Measurements from ENCODE around the gene BHLHA15. TPM values are rescaled to one million over a fixed set of nuclear protein-coding genes. Genes with fewer than 3 reads are reported as not detected.

BHLHA15 gene
- total and polyA plus RNA-seq, 4 donors = 0.99 to 4.0 (median 2.8) TPM

- no peak overlapping the region for H3K4me3 ChIP-seq (ENCODE audit: low read depth, low read length)
- H3K27me3 ChIP-seq (ENCODE audit: control insufficient read depth, insufficient read depth, low read length) = no peaks in the 10 kb centered on the region
- DNase-seq (ENCODE audit: low read depth in 4 of 6, low spot score in 6 of 6) = no peak
- H3K9me3 ChIP-seq (ENCODE audit: control insufficient read depth, insufficient read depth, low read length) = no peaks in the 10 kb centered on the region
- WGBS (ENCODE audit: insufficient coverage) = 94% methylated on average over 21 of the region's 25 CpGs
- H3K36me3 ChIP-seq (ENCODE audit: control insufficient read depth, insufficient read depth, low read length) = peaks cover 96% of the 10 kb centered on the region
- H3K27ac ChIP-seq (ENCODE audit: low read depth, low read length) = no peak overlapping the region
- no peaks in the 10 kb centered on the region for H3K4me1 ChIP-seq (ENCODE audit: control insufficient read depth, insufficient read depth, low read length)
These were observed 20.4 kb downstream of the BHLHA15 start for GRCh38 chr7:98231493-98232262.

DNA sequence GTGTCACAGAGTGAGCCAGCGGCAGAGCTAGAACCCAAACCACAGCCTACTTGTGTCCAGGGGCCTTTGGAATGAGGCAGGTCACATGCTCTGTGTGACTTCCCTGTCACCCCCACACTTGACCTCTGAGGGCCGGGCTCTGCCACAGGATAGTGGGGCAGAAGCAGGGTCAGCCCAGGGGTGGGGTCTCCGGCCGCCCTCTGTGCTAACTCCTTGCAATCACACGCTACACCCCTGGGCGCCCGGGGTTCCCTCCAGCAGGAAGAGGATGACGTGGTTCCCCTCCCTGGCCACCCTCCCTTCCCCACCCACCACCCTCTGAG lies 21.0 kb downstream of the BHLHA15 start:
- H3K27ac ChIP-seq (ENCODE audit: low read depth, low read length) = no peak overlapping the region
- 94% methylated on average over 8 of the region's 8 CpGs for WGBS (ENCODE audit: insufficient coverage)

DNA sequence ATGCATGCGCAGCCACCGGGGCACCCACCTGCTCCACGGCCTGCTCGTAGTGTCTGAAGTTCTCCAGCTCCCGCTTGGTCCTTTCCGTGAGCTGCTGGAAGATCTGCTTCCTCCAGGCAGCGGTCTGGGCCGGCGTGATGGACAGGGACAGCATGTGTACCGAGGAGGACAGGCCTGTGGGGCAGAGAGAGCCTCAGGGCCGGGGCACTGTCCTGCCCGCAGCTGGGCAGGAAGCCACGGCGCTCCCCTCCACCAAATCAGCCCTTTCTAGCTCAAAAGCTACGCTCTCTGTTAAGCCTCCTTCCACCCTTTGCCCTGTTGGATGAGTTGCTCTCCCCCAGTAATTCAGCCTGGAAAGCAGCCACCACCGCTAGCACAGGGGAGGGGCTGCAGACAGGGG lies 21.6 kb downstream of the BHLHA15 start:
- 88% methylated on average over 13 of the region's 16 CpGs for WGBS (ENCODE audit: insufficient coverage)
- Histone ChIP-seq H3K27me3 (ENCODE audit: control insufficient read depth, insufficient read depth, low read length) (no peaks in the 10 kb centered on the region), H3K4me3 (ENCODE audit: low read depth, low read length) (no peak overlapping the region), H3K9me3 (ENCODE audit: control insufficient read depth, insufficient read depth, low read length) (no peaks in the 10 kb centered on the region), H3K4me1 (ENCODE audit: control insufficient read depth, insufficient read depth, low read length) (no peaks in the 10 kb centered on the region), H3K36me3 (ENCODE audit: control insufficient read depth, insufficient read depth, low read length) (peaks cover 96% of the 10 kb centered on the region), H3K27ac (ENCODE audit: low read depth, low read length) (no peak overlapping the region)
- no peak for DNase-seq (ENCODE audit: low read depth in 4 of 6, low spot score in 6 of 6)

More for the DNA sequence above, 21.0 kb downstream of the BHLHA15 start:
- no peak for DNase-seq (ENCODE audit: low read depth in 4 of 6, low spot score in 6 of 6)
- no peak overlapping the region for H3K4me3 ChIP-seq (ENCODE audit: low read depth, low read length)
- H3K27me3 ChIP-seq (ENCODE audit: control insufficient read depth, insufficient read depth, low read length) = no peaks in the 10 kb centered on the region
- H3K9me3 ChIP-seq (ENCODE audit: control insufficient read depth, insufficient read depth, low read length) = no peaks in the 10 kb centered on the region
- peaks cover 96% of the 10 kb centered on the region for H3K36me3 ChIP-seq (ENCODE audit: control insufficient read depth, insufficient read depth, low read length)
- no peaks in the 10 kb centered on the region for H3K4me1 ChIP-seq (ENCODE audit: control insufficient read depth, insufficient read depth, low read length)

DNA sequence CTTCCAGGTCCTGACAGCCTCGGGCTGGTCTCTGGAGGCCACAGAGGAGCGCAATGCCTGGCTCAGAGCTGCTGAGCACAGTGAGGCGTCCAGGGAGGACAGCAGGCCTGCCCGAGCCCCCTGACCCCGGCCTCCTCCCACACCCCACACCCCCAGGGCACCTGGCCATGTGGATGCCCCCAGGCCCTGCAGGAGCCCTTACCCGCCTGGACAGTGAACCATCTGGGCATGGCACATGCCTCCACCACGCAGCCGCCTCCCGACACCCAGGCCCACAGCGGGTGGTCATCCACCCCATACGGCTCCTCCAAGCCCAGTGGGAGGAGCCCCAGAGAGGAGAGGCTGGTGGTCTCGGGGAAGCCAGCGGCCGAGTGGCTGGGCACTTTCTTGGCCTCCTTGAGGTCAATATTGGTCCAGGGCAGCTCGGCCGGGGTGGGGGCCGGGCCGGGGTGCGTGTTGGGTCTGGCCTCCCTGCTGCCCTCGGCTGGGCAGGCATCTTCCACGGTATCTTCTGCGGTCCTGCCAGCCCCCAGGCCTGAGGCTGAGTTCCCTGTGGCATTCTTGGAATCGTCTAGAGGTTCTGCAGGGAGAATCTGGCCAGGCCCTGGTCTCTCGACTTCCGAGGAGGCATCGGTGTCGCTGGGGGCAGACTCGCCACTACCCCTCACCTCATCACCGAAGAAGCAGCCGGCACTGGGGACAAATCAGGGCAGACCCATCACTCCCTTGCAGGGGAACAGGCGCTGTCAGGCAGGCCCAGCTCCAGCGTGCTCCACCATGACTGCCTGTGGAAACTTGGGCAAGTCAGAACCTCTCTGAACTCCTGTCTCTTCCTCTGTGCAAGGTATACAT lies 22.2 kb downstream of the BHLHA15 start:
- Histone ChIP-seq H3K27ac (ENCODE audit: low read depth, low read length) (no peak overlapping the region), H3K4me1 (ENCODE audit: control insufficient read depth, insufficient read depth, low read length) (no peaks in the 10 kb centered on the region), H3K4me3 (ENCODE audit: low read depth, low read length) (no peak overlapping the region), H3K36me3 (ENCODE audit: control insufficient read depth, insufficient read depth, low read length) (peaks cover 96% of the 10 kb centered on the region), H3K27me3 (ENCODE audit: control insufficient read depth, insufficient read depth, low read length) (no peaks in the 10 kb centered on the region), H3K9me3 (ENCODE audit: control insufficient read depth, insufficient read depth, low read length) (no peaks in the 10 kb centered on the region)
- WGBS (ENCODE audit: insufficient coverage) = 87% methylated on average over 30 of the region's 32 CpGs
- DNase-seq (ENCODE audit: low read depth in 4 of 6, low spot score in 6 of 6) = no peak

- Histone ChIP-seq H3K9me3 (ENCODE audit: control insufficient read depth, insufficient read depth, low read length) (no peaks in the 10 kb centered on the region), H3K27ac (ENCODE audit: low read depth, low read length) (no peak overlapping the region), H3K27me3 (ENCODE audit: control insufficient read depth, insufficient read depth, low read length) (no peaks in the 10 kb centered on the region), H3K4me3 (ENCODE audit: low read depth, low read length) (no peak overlapping the region), H3K36me3 (ENCODE audit: control insufficient read depth, insufficient read depth, low read length) (peaks cover 95% of the 10 kb centered on the region), H3K4me1 (ENCODE audit: control insufficient read depth, insufficient read depth, low read length) (no peaks in the 10 kb centered on the region)
- WGBS (ENCODE audit: insufficient coverage) = 100% methylated on average over 4 of the region's 10 CpGs
- no peak for DNase-seq (ENCODE audit: low read depth in 4 of 6, low spot score in 6 of 6)
These were observed 23.3 kb downstream of the BHLHA15 start for GRCh38 chr7:98234429-98235147.

DNA sequence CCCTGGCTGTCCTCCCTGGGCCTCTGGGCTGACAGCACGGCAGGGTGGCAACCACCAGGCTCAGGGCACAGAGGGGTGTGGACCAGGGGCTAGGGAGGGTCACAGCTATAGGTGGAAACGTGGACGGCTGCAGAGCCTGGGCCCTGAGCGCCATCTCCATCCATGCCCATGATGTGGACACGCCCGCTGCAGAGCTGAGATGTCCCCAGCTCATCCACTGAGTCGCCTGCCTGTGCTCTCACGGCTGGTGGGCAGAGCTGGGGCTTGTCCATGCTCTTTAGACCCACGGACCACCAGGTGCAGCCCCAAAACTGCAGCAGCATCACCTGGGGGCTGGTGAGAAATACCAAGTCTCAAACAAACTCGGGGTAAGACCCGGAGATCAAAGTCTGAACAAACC lies 24.7 kb downstream of the BHLHA15 start:
- H3K27me3 ChIP-seq (ENCODE audit: control insufficient read depth, insufficient read depth, low read length) = no peaks in the 10 kb centered on the region
- no peak overlapping the region for H3K27ac ChIP-seq (ENCODE audit: low read depth, low read length)
- no peaks in the 10 kb centered on the region for H3K4me1 ChIP-seq (ENCODE audit: control insufficient read depth, insufficient read depth, low read length)
- no peaks in the 10 kb centered on the region for H3K9me3 ChIP-seq (ENCODE audit: control insufficient read depth, insufficient read depth, low read length)
- H3K4me3 ChIP-seq (ENCODE audit: low read depth, low read length) = no peak overlapping the region
- WGBS (ENCODE audit: insufficient coverage) = 91% methylated on average over 11 of the region's 11 CpGs
- peaks cover 95% of the 10 kb centered on the region for H3K36me3 ChIP-seq (ENCODE audit: control insufficient read depth, insufficient read depth, low read length)
- no peak for DNase-seq (ENCODE audit: low read depth in 4 of 6, low spot score in 6 of 6)

DNA sequence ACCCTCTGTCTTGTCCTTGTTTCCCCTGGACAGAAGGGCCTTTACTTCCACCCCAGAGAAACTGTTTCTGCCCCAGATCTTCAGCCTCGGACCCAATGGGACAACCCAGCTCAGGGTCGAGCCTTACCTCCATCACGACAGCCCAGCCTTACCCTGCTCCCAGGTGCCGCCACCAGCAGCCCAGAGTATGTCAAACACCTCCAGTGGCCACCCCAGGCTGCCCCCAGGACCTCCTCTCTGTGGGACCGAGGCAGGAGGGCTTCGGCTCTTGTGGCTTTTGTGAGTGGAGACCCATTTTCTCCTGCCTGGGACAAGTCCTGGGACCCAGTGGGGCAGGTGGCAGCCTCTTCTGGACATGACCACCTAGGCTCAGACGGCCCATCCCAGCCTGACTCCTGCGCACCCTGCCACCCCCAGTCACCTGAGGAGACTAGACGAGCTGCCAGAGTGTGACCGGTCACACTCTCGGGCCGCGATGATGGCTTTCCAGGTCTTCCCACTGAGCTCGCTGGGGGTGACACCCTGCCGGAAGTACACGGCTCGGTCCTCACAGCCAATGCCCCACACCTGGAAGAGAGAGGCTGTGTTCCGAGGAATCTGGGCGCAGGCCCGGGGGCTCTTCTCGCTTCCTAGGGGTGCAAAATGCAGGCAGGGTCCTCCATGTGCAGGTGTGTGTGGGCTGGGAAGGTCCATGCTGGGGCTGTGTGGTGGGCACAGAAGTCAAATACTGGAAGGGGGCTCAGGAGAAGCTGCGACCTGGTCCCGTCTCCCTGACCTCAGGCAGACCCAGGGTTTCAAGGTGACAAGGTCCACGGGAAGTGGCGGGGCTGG lies 25.3 kb downstream of the BHLHA15 start:
- Histone ChIP-seq H3K36me3 (ENCODE audit: control insufficient read depth, insufficient read depth, low read length) (peaks cover 95% of the 10 kb centered on the region), H3K4me1 (ENCODE audit: control insufficient read depth, insufficient read depth, low read length) (no peaks in the 10 kb centered on the region), H3K27me3 (ENCODE audit: control insufficient read depth, insufficient read depth, low read length) (no peaks in the 10 kb centered on the region), H3K9me3 (ENCODE audit: control insufficient read depth, insufficient read depth, low read length) (no peaks in the 10 kb centered on the region), H3K4me3 (ENCODE audit: low read depth, low read length) (no peak overlapping the region), H3K27ac (ENCODE audit: low read depth, low read length) (no peak overlapping the region)
- no peak for DNase-seq (ENCODE audit: low read depth in 4 of 6, low spot score in 6 of 6)
- WGBS (ENCODE audit: insufficient coverage) = 96% methylated on average over 25 of the region's 25 CpGs

GRCh38 chr7:98238076-98238475 lies 26.8 kb downstream of the BHLHA15 start:
- H3K27me3 ChIP-seq (ENCODE audit: control insufficient read depth, insufficient read depth, low read length) = no peaks in the 10 kb centered on the region
- no peak for DNase-seq (ENCODE audit: low read depth in 4 of 6, low spot score in 6 of 6)
- WGBS (ENCODE audit: insufficient coverage) = 97% methylated on average over 4 of the region's 4 CpGs
- no peaks in the 10 kb centered on the region for H3K4me1 ChIP-seq (ENCODE audit: control insufficient read depth, insufficient read depth, low read length)
- peaks cover 93% of the 10 kb centered on the region for H3K36me3 ChIP-seq (ENCODE audit: control insufficient read depth, insufficient read depth, low read length)
- no peaks in the 10 kb centered on the region for H3K9me3 ChIP-seq (ENCODE audit: control insufficient read depth, insufficient read depth, low read length)
- no peak overlapping the region for H3K4me3 ChIP-seq (ENCODE audit: low read depth, low read length)
- H3K27ac ChIP-seq (ENCODE audit: low read depth, low read length) = no peak overlapping the region

GRCh38 chr7:98238976-98239375 lies 27.7 kb downstream of the BHLHA15 start:
- H3K36me3 ChIP-seq (ENCODE audit: control insufficient read depth, insufficient read depth, low read length) = peaks cover 93% of the 10 kb centered on the region
- no peaks in the 10 kb centered on the region for H3K27me3 ChIP-seq (ENCODE audit: control insufficient read depth, insufficient read depth, low read length)
- H3K4me3 ChIP-seq (ENCODE audit: low read depth, low read length) = no peak overlapping the region
- no peaks in the 10 kb centered on the region for H3K4me1 ChIP-seq (ENCODE audit: control insufficient read depth, insufficient read depth, low read length)
- no peaks in the 10 kb centered on the region for H3K9me3 ChIP-seq (ENCODE audit: control insufficient read depth, insufficient read depth, low read length)
- no peak for DNase-seq (ENCODE audit: low read depth in 4 of 6, low spot score in 6 of 6)
- WGBS (ENCODE audit: insufficient coverage) = 97% methylated on average over 7 of the region's 9 CpGs
- no peak overlapping the region for H3K27ac ChIP-seq (ENCODE audit: low read depth, low read length)
